ENCODE measurements around the gene FAM222A. TPM values are rescaled to one million over a fixed set of nuclear protein-coding genes. Genes with fewer than 3 reads are reported as not detected.

Gene FAM222A
- polyA plus RNA-seq, 3 donors, result 0.34 to 2.1 (median 1.7) TPM

GRCh38 chr12:109719123-109720022 is 5.7 kb downstream of the FAM222A start:
- no peak overlapping the region for H3K27ac ChIP-seq (ENCODE audit: low read depth, low read length)
- 67 to 73% (median 73%) methylated on average over 12 of the region's 12 CpGs for WGBS, 3 donors

GRCh38 chr12:109720152-109720856 is 6.7 kb downstream of the FAM222A start:
- 55 to 67% (median 65%) methylated on average over 12 of the region's 12 CpGs for WGBS, 3 donors
- no peak overlapping the region for H3K27ac ChIP-seq (ENCODE audit: low read depth, low read length)

- no peak overlapping the region for H3K27ac ChIP-seq (ENCODE audit: low read depth, low read length)
- WGBS, 3 donors, result 43 to 67% (median 47%) methylated on average over 1 of the region's 1 CpG
These were observed 7.2 kb downstream of the FAM222A start for GRCh38 chr12:109720857-109721189.

- 39 to 91% (median 88%) methylated on average over 10 of the region's 10 CpGs for whole genome bisulfite sequencing, 3 donors
- no peak overlapping the region for H3K27ac ChIP-seq (ENCODE audit: low read depth, low read length)
These were observed 7.7 kb downstream of the FAM222A start for GRCh38 chr12:109721276-109721675.

- 71 to 81% (median 78%) methylated on average over 6 of the region's 6 CpGs for WGBS, 3 donors
- no peak overlapping the region for H3K27ac ChIP-seq (ENCODE audit: low read depth, low read length)
These were observed 8.5 kb downstream of the FAM222A start for GRCh38 chr12:109722022-109722720.

GRCh38 chr12:109722721-109723094 is 9.1 kb downstream of the FAM222A start:
- 79 to 88% (median 85%) methylated on average over 9 of the region's 9 CpGs for WGBS, 3 donors
- H3K27ac ChIP-seq (ENCODE audit: low read depth, low read length), result no peak overlapping the region

GRCh38 chr12:109723311-109723881 is 9.8 kb downstream of the FAM222A start:
- H3K27ac ChIP-seq (ENCODE audit: low read depth, low read length), result no peak overlapping the region
- 21 to 65% (median 63%) methylated on average over 13 of the region's 13 CpGs for WGBS, 3 donors

- no peak overlapping the region for H3K27ac ChIP-seq (ENCODE audit: low read depth, low read length)
- 88 to 94% (median 93%) methylated on average over 14 of the region's 14 CpGs for WGBS, 3 donors
These were observed 10.8 kb downstream of the FAM222A start for GRCh38 chr12:109724321-109724892.

GRCh38 chr12:109725321-109726105 is 11.9 kb downstream of the FAM222A start:
- WGBS, 3 donors, result 75 to 79% (median 76%) methylated on average over 24 of the region's 24 CpGs
- no peak overlapping the region for H3K27ac ChIP-seq (ENCODE audit: low read depth, low read length)

- no peak overlapping the region for H3K27ac ChIP-seq (ENCODE audit: low read depth, low read length)
- 96 to 100% (median 100%) methylated on average over 1 of the region's 1 CpG for WGBS, 3 donors
These were observed 12.5 kb downstream of the FAM222A start for GRCh38 chr12:109726106-109726497.

GRCh38 chr12:109726511-109727038 is 12.9 kb downstream of the FAM222A start:
- 77 to 87% (median 86%) methylated on average over 12 of the region's 12 CpGs for WGBS, 3 donors
- H3K27ac ChIP-seq (ENCODE audit: low read depth, low read length), result no peak overlapping the region

- WGBS, 3 donors, result 64 to 77% (median 73%) methylated on average over 18 of the region's 18 CpGs
- H3K27ac ChIP-seq (ENCODE audit: low read depth, low read length), result no peak overlapping the region
These were observed 13.6 kb downstream of the FAM222A start for GRCh38 chr12:109727039-109727723.

- H3K27ac ChIP-seq (ENCODE audit: low read depth, low read length), result no peak overlapping the region
- WGBS, 3 donors, result 80 to 83% (median 82%) methylated on average over 14 of the region's 14 CpGs
These were observed 14.4 kb downstream of the FAM222A start for GRCh38 chr12:109727746-109728726.

- WGBS, 3 donors, result 80 to 92% (median 90%) methylated on average over 1 of the region's 1 CpG
- no peak overlapping the region for H3K27ac ChIP-seq (ENCODE audit: low read depth, low read length)
These were observed 15.3 kb downstream of the FAM222A start for GRCh38 chr12:109728921-109729320.

GRCh38 chr12:109729371-109729781 is 15.8 kb downstream of the FAM222A start:
- no peak overlapping the region for H3K27ac ChIP-seq (ENCODE audit: low read depth, low read length)
- 81 to 85% (median 83%) methylated on average over 18 of the region's 18 CpGs for WGBS, 3 donors

GRCh38 chr12:109729801-109730200 is 16.2 kb downstream of the FAM222A start:
- WGBS, 3 donors, result 84 to 90% (median 90%) methylated on average over 9 of the region's 9 CpGs
- H3K27ac ChIP-seq (ENCODE audit: low read depth, low read length), result no peak overlapping the region
